ENCODE results near the gene CTCF. TPM values are rescaled to one million over a fixed set of nuclear protein-coding genes. Genes with fewer than 3 reads are reported as not detected.
"Not testable (repeated sequence)": the region's sequence is repeated elsewhere in the genome, so short reads cannot be mapped to it uniquely, and the experiment has no call there.

Gene CTCF
- total RNA-seq, 1 donor from 2014 or later = 62.0 TPM

GRCh38 chr16:67533024-67533560 is 29.2 kb upstream of the CTCF start:
- no peak for FAIRE-seq

GRCh38 chr16:67533987-67534386 is 28.3 kb upstream of the CTCF start:
- not testable (repeated sequence) for FAIRE-seq

More at GRCh38 chr16:67533024-67533560, 29.2 kb upstream of the CTCF start:
- DNase-seq (ENCODE audit: low spot score in 2 of 2) = no peak

GRCh38 chr16:67534431-67534830 is 27.9 kb upstream of the CTCF start:
- DNase-seq (ENCODE audit: low spot score in 2 of 2) = no peak
- no peak for FAIRE-seq

More at GRCh38 chr16:67533987-67534386, 28.3 kb upstream of the CTCF start:
- not testable (repeated sequence) for DNase-seq (ENCODE audit: low spot score in 2 of 2)

GRCh38 chr16:67535201-67535600 is 27.1 kb upstream of the CTCF start:
- no peak for DNase-seq (ENCODE audit: low spot score in 2 of 2)
- no peak for FAIRE-seq

GRCh38 chr16:67537270-67537635 is 25.1 kb upstream of the CTCF start:
- FAIRE-seq = no peak

GRCh38 chr16:67537636-67538591 is 24.4 kb upstream of the CTCF start:
- FAIRE-seq (no peak), DNase-seq (ENCODE audit: low spot score in 2 of 2) (peak; percentile 79 to 85)

More at GRCh38 chr16:67537270-67537635, 25.1 kb upstream of the CTCF start:
- DNase-seq (ENCODE audit: low spot score in 2 of 2) = peak; percentile 73 to 86

GRCh38 chr16:67538666-67539101 is 23.6 kb upstream of the CTCF start:
- DNase-seq (ENCODE audit: low spot score in 2 of 2) = no peak
- FAIRE-seq = no peak

- FAIRE-seq = no peak
- DNase-seq (ENCODE audit: low spot score in 2 of 2) = no peak
Observed at GRCh38 chr16:67539271-67539670, 23.1 kb upstream of the CTCF start.

GRCh38 chr16:67539691-67540635 is 22.4 kb upstream of the CTCF start:
- FAIRE-seq (no peak), DNase-seq (ENCODE audit: low spot score in 2 of 2) (no peak)

- FAIRE-seq = no peak
Observed at GRCh38 chr16:67540756-67541155, 21.6 kb upstream of the CTCF start.

GRCh38 chr16:67541391-67542263 is 20.7 kb upstream of the CTCF start:
- FAIRE-seq (no peak), DNase-seq (ENCODE audit: low spot score in 2 of 2) (no peak)

More at GRCh38 chr16:67540756-67541155, 21.6 kb upstream of the CTCF start:
- no peak for DNase-seq (ENCODE audit: low spot score in 2 of 2)

- DNase-seq (ENCODE audit: low spot score in 2 of 2) (no peak), FAIRE-seq (no peak)
Observed at GRCh38 chr16:67542464-67542863, 19.9 kb upstream of the CTCF start.

- FAIRE-seq (no peak), DNase-seq (ENCODE audit: low spot score in 2 of 2) (no peak)
Observed at GRCh38 chr16:67543036-67543435, 19.3 kb upstream of the CTCF start.

GRCh38 chr16:67543582-67543981 is 18.7 kb upstream of the CTCF start:
- DNase-seq (ENCODE audit: low spot score in 2 of 2) (no peak), FAIRE-seq (no peak)

- no peak for FAIRE-seq
- DNase-seq (ENCODE audit: low spot score in 2 of 2) = peak in 1 of 2 donors; percentile 6
Observed at GRCh38 chr16:67544329-67544841, 17.9 kb upstream of the CTCF start.

GRCh38 chr16:67544844-67545664 is 17.3 kb upstream of the CTCF start:
- peak in 1 of 2 donors; percentile 6 for DNase-seq (ENCODE audit: low spot score in 2 of 2)
- no peak for FAIRE-seq

- FAIRE-seq (no peak), DNase-seq (ENCODE audit: low spot score in 2 of 2) (no peak)
Observed at GRCh38 chr16:67545665-67546024, 16.7 kb upstream of the CTCF start.

GRCh38 chr16:67546091-67546501 is 16.2 kb upstream of the CTCF start:
- DNase-seq (ENCODE audit: low spot score in 2 of 2) (peak in 1 of 2 donors; percentile 9), FAIRE-seq (no peak)

Data from frontal cortex (tissue), 4 donors.